Activated naive CD8-positive, alpha-beta T cell treated with anti-CD3 and anti-CD28 coated beads, Interleukin-2, amount 10 ng/mL, durations not matched to agents 7 days and 5 days (primary cell): ENCODE data around the gene TMOD2. TPM values are rescaled to one million over a fixed set of nuclear protein-coding genes. Genes with fewer than 3 reads are reported as not detected.

Experiments
- ATAC-seq: fragments of 150-1000 bp; cut with Tn5 transposase; one replicate; pipeline ENCODE4 v1.10.0; 2021; ENCODE audit warnings: low read depth, moderate library complexity
- POLR2A ChIA-PET: fragments of 350-600 bp; sonication (Branson Sonifier 250); formaldehyde crosslinking; loops from one replicate; lab custom pipeline; 2021; ENCODE audit warnings: antibody characterized with exemption; lab: Charles Lee
- DNase-seq: peaks from one replicate; pipeline ENCODE4 v3.0.0; 2021
- H3K27ac Mint-ChIP-seq: one replicate; pipeline ENCODE4 v1.8.0; 2022; ENCODE audit warnings: mild to moderate bottlenecking, mixed read lengths
- H3K27me3 Mint-ChIP-seq: one replicate; pipeline ENCODE4 v1.8.0; 2022; ENCODE audit warnings: mild to moderate bottlenecking, moderate library complexity, mixed read lengths
- H3K36me3 Mint-ChIP-seq: one replicate; pipeline ENCODE4 v1.8.0; 2021; ENCODE audit warnings: mild to moderate bottlenecking, mixed read lengths
- H3K4me1 Mint-ChIP-seq: one replicate; pipeline ENCODE4 v1.8.0; 2021; ENCODE audit warnings: mixed read lengths
- H3K4me3 Mint-ChIP-seq: one replicate; pipeline ENCODE4 v1.8.0; 2022; ENCODE audit warnings: mild to moderate bottlenecking, moderate library complexity, mixed read lengths
- H3K9me3 Mint-ChIP-seq: one replicate; pipeline ENCODE4 v1.8.0; 2021; ENCODE audit warnings: mixed read lengths
- total RNA-seq, 2 experiments: library from RNA; stranded (reverse); gene quantifications; one replicate each; pipeline ENCODE4 v1.2.3, GENCODE V29; 2021

TMOD2 gene
- 10 to 100 TPM; 14.7 to 16.0 TPM for total RNA-seq

GRCh38 chr15:51750792-51751696, at the start of gene TMOD2:
TSS of gene TMOD2 (plus strand) at chr15:51751597. CDS start at chr15:51766442, 14,845 bp downstream.
- ATAC-seq (peak; percentile 92), DNase-seq (peak; percentile 78)
- Mint-ChIP-seq H3K4me1 (peaks cover 38% of the 10 kb centered on the region), H3K4me3 (peak within 1 kb of the TSS; percentile 91), H3K9me3 (peaks cover 4% of the 10 kb centered on the region), H3K27ac (peak within 1 kb of the TSS; percentile 51), H3K27me3 (peaks cover 8% of the 10 kb centered on the region), H3K36me3 (peaks cover 10% of the 10 kb centered on the region)
- POLR2A ChIA-PET: interaction anchor here (3.0 kb wide), 1 partner anchor 13 kb away, joined by 21 read pairs; the partner anchor contains the start of gene LYSMD2

GRCh38 chr15:51702710-51703109, 48.7 kb upstream of the TMOD2 start:
- POLR2A ChIA-PET: no interaction called here
- H3K36me3 Mint-ChIP-seq: no peaks in the 10 kb centered on the region
- no peak for ATAC-seq
- DNase-seq: no peak
- H3K27me3 Mint-ChIP-seq: peaks cover 18% of the 10 kb centered on the region
- H3K9me3 Mint-ChIP-seq: no peaks in the 10 kb centered on the region
- H3K27ac Mint-ChIP-seq: no peak overlapping the region
- no peak overlapping the region for H3K4me3 Mint-ChIP-seq
- no peaks in the 10 kb centered on the region for H3K4me1 Mint-ChIP-seq

GRCh38 chr15:51706291-51706690, 45.1 kb upstream of the TMOD2 start:
- ATAC-seq (no peak), DNase-seq (no peak)
- no peaks in the 10 kb centered on the region for H3K36me3 Mint-ChIP-seq
- H3K27ac Mint-ChIP-seq: no peak overlapping the region
- no peak overlapping the region for H3K4me3 Mint-ChIP-seq
- POLR2A ChIA-PET: no interaction called here
- H3K9me3 Mint-ChIP-seq: no peaks in the 10 kb centered on the region
- peaks cover 2% of the 10 kb centered on the region for H3K27me3 Mint-ChIP-seq
- H3K4me1 Mint-ChIP-seq: no peaks in the 10 kb centered on the region

- DNase-seq: no peak
- Mint-ChIP-seq H3K27me3 (peaks cover 2% of the 10 kb centered on the region), H3K4me3 (no peak overlapping the region), H3K36me3 (no peaks in the 10 kb centered on the region), H3K4me1 (no peaks in the 10 kb centered on the region), H3K9me3 (no peaks in the 10 kb centered on the region), H3K27ac (no peak overlapping the region)
- no peak for ATAC-seq
- POLR2A ChIA-PET: no interaction called here
Observed at GRCh38 chr15:51706926-51707608, 44.3 kb upstream of the TMOD2 start.

GRCh38 chr15:51708013-51708412, 43.4 kb upstream of the TMOD2 start:
- H3K36me3 Mint-ChIP-seq: no peaks in the 10 kb centered on the region
- H3K4me3 Mint-ChIP-seq: no peak overlapping the region
- no peaks in the 10 kb centered on the region for H3K4me1 Mint-ChIP-seq
- no peak for DNase-seq
- ATAC-seq: no peak
- H3K27ac Mint-ChIP-seq: no peak overlapping the region
- no peaks in the 10 kb centered on the region for H3K9me3 Mint-ChIP-seq
- no peaks in the 10 kb centered on the region for H3K27me3 Mint-ChIP-seq
- POLR2A ChIA-PET: no interaction called here

GRCh38 chr15:51709031-51709430, 42.4 kb upstream of the TMOD2 start:
- Mint-ChIP-seq H3K9me3 (no peaks in the 10 kb centered on the region), H3K27me3 (no peaks in the 10 kb centered on the region), H3K27ac (no peak overlapping the region), H3K4me1 (no peaks in the 10 kb centered on the region), H3K36me3 (no peaks in the 10 kb centered on the region), H3K4me3 (no peak overlapping the region)
- no peak for ATAC-seq
- DNase-seq: no peak
- POLR2A ChIA-PET: no interaction called here

GRCh38 chr15:51714162-51714561, 37.2 kb upstream of the TMOD2 start:
- Mint-ChIP-seq H3K4me3 (no peak overlapping the region), H3K27ac (no peak overlapping the region), H3K27me3 (no peaks in the 10 kb centered on the region), H3K9me3 (no peaks in the 10 kb centered on the region), H3K36me3 (no peaks in the 10 kb centered on the region), H3K4me1 (peaks cover 2% of the 10 kb centered on the region)
- POLR2A ChIA-PET: no interaction called here
- ATAC-seq (no peak), DNase-seq (no peak)

GRCh38 chr15:51714911-51715310, 36.5 kb upstream of the TMOD2 start:
- Mint-ChIP-seq H3K9me3 (no peaks in the 10 kb centered on the region), H3K4me1 (peaks cover 2% of the 10 kb centered on the region), H3K36me3 (no peaks in the 10 kb centered on the region), H3K27ac (no peak overlapping the region), H3K27me3 (no peaks in the 10 kb centered on the region), H3K4me3 (no peak overlapping the region)
- DNase-seq (no peak), ATAC-seq (no peak)
- POLR2A ChIA-PET: no interaction called here

GRCh38 chr15:51718219-51718618, 33.2 kb upstream of the TMOD2 start:
- H3K27ac Mint-ChIP-seq: no peak overlapping the region
- no peak for DNase-seq
- no peak overlapping the region for H3K4me3 Mint-ChIP-seq
- H3K4me1 Mint-ChIP-seq: peaks cover 8% of the 10 kb centered on the region
- H3K27me3 Mint-ChIP-seq: no peaks in the 10 kb centered on the region
- POLR2A ChIA-PET: no interaction called here
- no peaks in the 10 kb centered on the region for H3K9me3 Mint-ChIP-seq
- no peak for ATAC-seq
- H3K36me3 Mint-ChIP-seq: peaks cover 16% of the 10 kb centered on the region

- Mint-ChIP-seq H3K4me1 (peaks cover 8% of the 10 kb centered on the region), H3K27me3 (no peaks in the 10 kb centered on the region), H3K4me3 (no peak overlapping the region), H3K9me3 (no peaks in the 10 kb centered on the region), H3K27ac (no peak overlapping the region), H3K36me3 (peaks cover 20% of the 10 kb centered on the region)
- DNase-seq (no peak), ATAC-seq (no peak)
- POLR2A ChIA-PET: no interaction called here
Observed at GRCh38 chr15:51718746-51719145, 32.7 kb upstream of the TMOD2 start.

GRCh38 chr15:51720201-51720995, 31.0 kb upstream of the TMOD2 start:
- DNase-seq (no peak), ATAC-seq (no peak)
- H3K27ac Mint-ChIP-seq: no peak overlapping the region
- peaks cover 18% of the 10 kb centered on the region for H3K4me1 Mint-ChIP-seq
- H3K36me3 Mint-ChIP-seq: peaks cover 20% of the 10 kb centered on the region
- H3K9me3 Mint-ChIP-seq: no peaks in the 10 kb centered on the region
- H3K27me3 Mint-ChIP-seq: no peaks in the 10 kb centered on the region
- H3K4me3 Mint-ChIP-seq: no peak overlapping the region
- POLR2A ChIA-PET: no interaction called here

- Mint-ChIP-seq H3K4me1 (peaks cover 23% of the 10 kb centered on the region), H3K36me3 (peaks cover 20% of the 10 kb centered on the region), H3K27me3 (no peaks in the 10 kb centered on the region), H3K27ac (no peak overlapping the region), H3K9me3 (no peaks in the 10 kb centered on the region), H3K4me3 (no peak overlapping the region)
- ATAC-seq (no peak), DNase-seq (no peak)
- POLR2A ChIA-PET: no interaction called here
Observed at GRCh38 chr15:51721199-51721960, 30.0 kb upstream of the TMOD2 start.

- POLR2A ChIA-PET: no interaction called here
- Mint-ChIP-seq H3K4me3 (no peak overlapping the region), H3K27ac (no peak overlapping the region)
Observed at GRCh38 chr15:51724199-51724598, 27.2 kb upstream of the TMOD2 start.

More at GRCh38 chr15:51724199-51724598, 27.2 kb upstream of the TMOD2 start:
- DNase-seq (no peak), ATAC-seq (no peak)
- H3K4me1 Mint-ChIP-seq: peaks cover 28% of the 10 kb centered on the region
- peaks cover 24% of the 10 kb centered on the region for H3K36me3 Mint-ChIP-seq
- H3K27me3 Mint-ChIP-seq: no peaks in the 10 kb centered on the region
- H3K9me3 Mint-ChIP-seq: no peaks in the 10 kb centered on the region
